Esophagus muscularis mucosa (tissue), 4 donors: ENCODE data around the gene AIP. TPM values are rescaled to one million over a fixed set of nuclear protein-coding genes. Genes with fewer than 3 reads are reported as not detected.

ENCODE experiments used
- DNase-seq: peaks from one replicate; pipeline ENCODE4 v3.0.0-alpha.2; 2017; ENCODE audit errors: extremely low spot score
- H3K27ac ChIP-seq, 4 donors: fragments of 200-600 bp; sonication (generic); replicated peaks in 1 of 4; 1 replicate in 3 of 4; 2 replicates in 1 of 4; pipeline ENCODE4 v1.5.1; 2016 to 2019; ENCODE audit warnings: mild to moderate bottlenecking in 1 of 4
- H3K27me3 ChIP-seq, 4 donors: fragments of 200-600 bp; sonication (generic); one replicate each; pipeline versions ENCODE4 v1.5.1 to v1.6.0; 2016 to 2019
- H3K36me3 ChIP-seq, 4 donors: fragments of 200-600 bp; sonication (generic); one replicate each; pipeline ENCODE4 v1.5.1; 2016 to 2019
- H3K4me1 ChIP-seq, 4 donors: fragments of 200-600 bp; sonication (generic); one replicate each; pipeline ENCODE4 v1.5.1; 2016 to 2019
- H3K4me3 ChIP-seq, 4 donors: fragments of 200-600 bp; sonication (generic); 1 replicate in 2 of 4; 2 replicates in 2 of 4; pipeline ENCODE4 v1.5.1; 2016 to 2019; ENCODE audit warnings: mild to moderate bottlenecking in 4 of 4, moderate library complexity in 1 of 4
- H3K9me3 ChIP-seq, 4 donors: fragments of 200-600 bp; sonication (generic); 1 replicate in 3 of 4; 2 replicates in 1 of 4; pipeline ENCODE4 v1.5.1; 2016 to 2019
- EP300 ChIP-seq: sonication (generic); formaldehyde crosslinking; IDR thresholded peaks from one replicate; pipeline ENCODE4 v1.6.1; 2017; ENCODE audit warnings: antibody characterized with exemption
- POLR2A ChIP-seq: fragments of 450-650 bp; IDR thresholded peaks from one replicate; pipeline ENCODE4 v1.6.1; 2017; ENCODE audit warnings: antibody characterized with exemption, moderate library complexity, mild to moderate bottlenecking, low read depth
- POLR2AphosphoS5 ChIP-seq, 2 donors: sonication (generic); formaldehyde crosslinking; IDR thresholded peaks; one replicate each; pipeline ENCODE4 v1.6.1; 2017; ENCODE audit warnings: antibody characterized with exemption in 2 of 2
- WGBS: methylation state at CpG from one replicate; pipeline ENCODE4 v1.1.5; 2018; 5-methylcytosine and 5-hydroxymethylcytosine counted together
- intact Hi-C: fragments of 100-400 bp; cut with DNase I; formaldehyde crosslinking; loops from one replicate; pipeline ENCODE4 v1.15.1; 2023
- total RNA-seq, 4 donors: library from RNA; depleted of rRNA; stranded (reverse); fragments of >200 nt; gene quantifications; one replicate each; pipeline versions ENCODE4 v1.1.0 to v1.2.1, GENCODE V29; 2016
- TF ChIP-seq, protein P1 (sequence below), 3 experiments: fragments of 200-600 bp in 2 of 3; fragments of 450-650 bp in 1 of 3; sonication (generic) in 2 of 3; IDR thresholded peaks; one replicate each; pipeline ENCODE4 v1.5.1; 2017 to 2019; ENCODE audit warnings: antibody characterized with exemption in 3 of 3, mild to moderate bottlenecking in 2 of 3, moderate library complexity in 1 of 3

The AIP gene
- total RNA-seq, 4 donors from 2014 or later, result 68.1 to 121 (median 108) TPM

DNA sequence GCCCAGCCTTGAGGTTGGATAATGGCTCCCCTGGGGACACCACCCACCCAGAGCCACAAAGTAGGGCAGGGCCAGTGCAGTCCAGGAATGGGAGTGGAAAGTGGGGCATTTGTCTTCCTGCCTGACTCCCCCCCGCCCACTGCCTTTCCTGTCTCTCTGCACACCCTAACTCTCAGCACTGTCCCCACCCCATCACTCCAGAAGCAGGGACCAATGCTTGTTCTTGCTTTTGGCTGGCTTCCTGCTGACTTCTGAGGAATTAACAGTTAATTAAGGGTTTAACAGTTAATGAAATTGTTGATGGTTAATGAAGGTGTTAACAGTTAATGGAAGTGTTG, 17.6 kb downstream of the AIP start:
- Histone ChIP-seq H3K4me1 (peaks cover 5 to 27% (median 23%) of the 10 kb centered on the region in 4 donors), H3K9me3 (no peaks in the 10 kb centered on the region), H3K4me3 (no peak overlapping the region), H3K27me3 (peaks cover 0 to 38% (median 3%) of the 10 kb centered on the region in 4 donors), H3K27ac (no peak overlapping the region), H3K36me3 (peaks cover 0 to 67% (median 34%) of the 10 kb centered on the region in 4 donors)
- WGBS, result 71% methylated on average over 1 of the region's 1 CpG
- intact Hi-C loops, result loop anchor here (10.0 kb wide), 1 partner anchor 146 kb away; the partner anchor contains the start of gene POLD4
- DNase-seq, result no peak
- TF ChIP-seq POLR2A (no peak), POLR2AphosphoS5 (IDR thresholded peaks at IDR 0.05) (no peak), EP300 (no peak)
- TF ChIP-seq, protein P1, sequence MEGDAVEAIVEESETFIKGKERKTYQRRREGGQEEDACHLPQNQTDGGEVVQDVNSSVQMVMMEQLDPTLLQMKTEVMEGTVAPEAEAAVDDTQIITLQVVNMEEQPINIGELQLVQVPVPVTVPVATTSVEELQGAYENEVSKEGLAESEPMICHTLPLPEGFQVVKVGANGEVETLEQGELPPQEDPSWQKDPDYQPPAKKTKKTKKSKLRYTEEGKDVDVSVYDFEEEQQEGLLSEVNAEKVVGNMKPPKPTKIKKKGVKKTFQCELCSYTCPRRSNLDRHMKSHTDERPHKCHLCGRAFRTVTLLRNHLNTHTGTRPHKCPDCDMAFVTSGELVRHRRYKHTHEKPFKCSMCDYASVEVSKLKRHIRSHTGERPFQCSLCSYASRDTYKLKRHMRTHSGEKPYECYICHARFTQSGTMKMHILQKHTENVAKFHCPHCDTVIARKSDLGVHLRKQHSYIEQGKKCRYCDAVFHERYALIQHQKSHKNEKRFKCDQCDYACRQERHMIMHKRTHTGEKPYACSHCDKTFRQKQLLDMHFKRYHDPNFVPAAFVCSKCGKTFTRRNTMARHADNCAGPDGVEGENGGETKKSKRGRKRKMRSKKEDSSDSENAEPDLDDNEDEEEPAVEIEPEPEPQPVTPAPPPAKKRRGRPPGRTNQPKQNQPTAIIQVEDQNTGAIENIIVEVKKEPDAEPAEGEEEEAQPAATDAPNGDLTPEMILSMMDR (IDR thresholded peaks at IDR 0.05), result no peak

- no peak for DNase-seq
- H3K36me3 ChIP-seq, result peaks cover 0 to 60% (median 28%) of the 10 kb centered on the region in 4 donors
- intact Hi-C loops, result loop anchor here (10.0 kb wide), 1 partner anchor 146 kb away; the partner anchor contains the start of gene POLD4
Measured at GRCh38 chr11:67500831-67501715, 18.2 kb downstream of the AIP start.

GRCh38 chr11:67501854-67502253, 19.0 kb downstream of the AIP start:
- peaks cover 0 to 38% (median 3%) of the 10 kb centered on the region in 4 donors for H3K27me3 ChIP-seq
- H3K9me3 ChIP-seq, result no peaks in the 10 kb centered on the region
- no peak for DNase-seq
- intact Hi-C loops, result loop anchor here (10.0 kb wide), 1 partner anchor 147 kb away; the partner anchor contains the start of gene POLD4
- peaks cover 0 to 58% (median 30%) of the 10 kb centered on the region in 4 donors for H3K36me3 ChIP-seq
- H3K4me1 ChIP-seq, result peaks cover 19 to 41% (median 37%) of the 10 kb centered on the region in 4 donors
- WGBS, result 95% methylated on average over 7 of the region's 18 CpGs
- no peak overlapping the region for H3K27ac ChIP-seq
- H3K4me3 ChIP-seq, result no peak overlapping the region
- TF ChIP-seq, protein P1 (IDR thresholded peaks at IDR 0.05), result no peak
- TF ChIP-seq POLR2A, result no peak
- no peak for TF ChIP-seq POLR2AphosphoS5 (IDR thresholded peaks at IDR 0.05)
- TF ChIP-seq EP300, result no peak

More at GRCh38 chr11:67500831-67501715, 18.2 kb downstream of the AIP start:
- Histone ChIP-seq H3K4me1 (peaks cover 11 to 34% (median 29%) of the 10 kb centered on the region in 4 donors), H3K4me3 (no peak overlapping the region), H3K27me3 (peaks cover 0 to 38% (median 3%) of the 10 kb centered on the region in 4 donors), H3K27ac (no peak overlapping the region), H3K9me3 (no peaks in the 10 kb centered on the region)
- 96% methylated on average over 8 of the region's 9 CpGs for WGBS
- TF ChIP-seq POLR2AphosphoS5 (IDR thresholded peaks at IDR 0.05) (no peak), EP300 (no peak)

- DNase-seq, result no peak
- H3K27me3 ChIP-seq, result peaks cover 0 to 38% (median 3%) of the 10 kb centered on the region in 4 donors
- WGBS, result 90% methylated on average over 7 of the region's 18 CpGs
- no peak overlapping the region for H3K27ac ChIP-seq
- peaks cover 25 to 47% (median 43%) of the 10 kb centered on the region in 4 donors for H3K4me1 ChIP-seq
- intact Hi-C loops, result loop anchor here (10.0 kb wide), 1 partner anchor 148 kb away; the partner anchor contains the start of gene POLD4
- no peak overlapping the region for H3K4me3 ChIP-seq
- no peaks in the 10 kb centered on the region for H3K9me3 ChIP-seq
- peaks cover 0 to 55% (median 28%) of the 10 kb centered on the region in 4 donors for H3K36me3 ChIP-seq
- TF ChIP-seq POLR2AphosphoS5 (IDR thresholded peaks at IDR 0.05) (no peak), EP300 (no peak), POLR2A (no peak)
- TF ChIP-seq, protein P1 (IDR thresholded peaks at IDR 0.05), result no peak
Measured at GRCh38 chr11:67502328-67502979, 19.6 kb downstream of the AIP start.
